HG03342 (cell line): ENCODE measurements around the gene COG4.
"Not testable (repeated sequence)": the region's sequence is repeated elsewhere in the genome, so short reads cannot be mapped to it uniquely, and the experiment has no call there.

Experiments
- ATAC-seq: cut with Tn5 transposase; IDR thresholded peaks from one replicate; pipeline ENCODE4 v1.9.1; 2021; ENCODE audit warnings: mild to moderate bottlenecking, moderate library complexity; ENCODE audit not compliant: unreplicated experiment

The COG4 gene

GRCh38 chr16:70460737-70461261 is 62.6 kb downstream of the COG4 start:
- ATAC-seq: no peak

- ATAC-seq: no peak
Observed at GRCh38 chr16:70457446-70458166, 65.7 kb downstream of the COG4 start.

DNA sequence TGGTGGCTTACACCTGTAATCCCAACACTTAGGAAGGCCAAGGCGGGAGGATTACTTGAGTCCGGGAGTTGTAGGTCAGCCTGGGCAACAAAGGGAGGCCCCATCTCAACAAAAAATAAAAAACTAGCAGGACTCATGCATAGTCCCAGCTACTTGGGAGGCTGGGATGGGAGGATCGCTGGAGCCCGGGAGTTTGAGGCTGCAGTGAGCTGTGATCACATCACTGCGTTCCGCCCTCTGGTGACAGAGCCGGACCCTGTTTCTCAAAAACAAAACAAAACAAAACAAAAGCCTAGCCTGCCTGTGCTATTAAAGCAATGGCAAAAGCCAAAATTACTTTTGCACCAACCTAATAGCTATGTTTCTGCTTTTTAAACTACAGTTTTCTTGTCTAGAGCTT is 67.4 kb downstream of the COG4 start:
- no peak for ATAC-seq

DNA sequence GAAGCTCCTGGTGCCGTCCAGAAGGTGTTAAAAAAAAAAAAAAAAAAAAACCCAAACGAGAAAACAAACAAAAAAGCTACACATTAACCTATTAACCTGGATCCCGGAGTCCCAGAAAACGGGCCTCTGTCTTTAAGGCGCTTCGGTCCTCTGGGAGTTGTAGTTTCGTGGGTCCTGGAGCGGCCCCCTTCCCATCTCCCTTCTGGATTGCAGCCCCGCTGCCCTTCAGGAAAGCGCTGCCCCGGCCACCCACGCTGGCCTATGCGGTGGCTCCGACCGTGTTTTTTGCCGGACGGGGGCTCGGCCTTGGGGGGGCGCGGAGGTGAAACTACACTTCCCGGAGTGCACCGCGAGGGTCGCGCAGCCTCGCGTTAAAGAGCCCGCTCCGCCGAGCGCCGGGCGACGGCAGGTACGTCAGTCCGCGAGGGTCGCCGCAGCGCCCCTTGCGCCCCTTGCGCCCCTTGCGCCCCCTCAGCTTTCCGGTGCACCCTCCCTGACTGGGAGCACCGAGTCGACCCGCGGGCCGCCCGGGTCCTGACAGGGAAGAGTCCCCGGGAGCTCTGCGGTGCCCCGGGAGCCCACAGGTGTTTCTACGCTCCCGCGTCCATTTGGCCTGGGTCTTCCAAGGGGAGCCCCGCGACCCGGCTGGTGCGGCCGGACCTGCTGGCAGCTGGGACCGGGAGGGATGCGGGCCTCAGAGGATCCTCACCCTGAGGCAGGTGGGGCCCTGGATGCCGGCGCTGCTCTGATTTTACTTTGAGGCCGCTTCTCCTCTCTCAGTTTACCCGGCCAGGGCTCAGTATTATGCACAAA is 68.9 kb downstream of the COG4 start, which contains the start of gene FCSK:
Gene FCSK, plus strand, starts transcription at position 374 of the 813 bp plus-strand sequence. CDS start 8,596 bp downstream, outside the sequence.
- peak; percentile 83 for ATAC-seq

DNA sequence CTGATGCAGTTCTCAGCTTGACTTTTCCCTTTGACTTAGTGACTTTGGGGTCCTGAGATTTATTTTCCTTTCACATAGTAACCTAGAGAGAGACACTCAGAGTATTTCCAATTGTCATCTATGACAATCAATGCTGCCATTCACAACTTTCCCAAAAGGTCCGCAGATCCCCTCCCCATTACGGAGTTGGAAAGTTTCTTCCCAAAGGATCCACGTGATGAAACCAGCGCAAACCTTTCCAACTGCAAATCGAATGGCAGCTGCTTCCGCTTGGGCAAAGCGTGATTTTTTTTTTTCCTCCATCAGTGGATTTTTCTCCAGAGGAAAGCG is 69.5 kb downstream of the COG4 start:
- no peak for ATAC-seq

- ATAC-seq: no peak
Observed at GRCh38 chr16:70453117-70453891, 70.0 kb downstream of the COG4 start.

- not testable (repeated sequence) for ATAC-seq
Observed at GRCh38 chr16:70451004-70451340, 72.4 kb downstream of the COG4 start.

DNA sequence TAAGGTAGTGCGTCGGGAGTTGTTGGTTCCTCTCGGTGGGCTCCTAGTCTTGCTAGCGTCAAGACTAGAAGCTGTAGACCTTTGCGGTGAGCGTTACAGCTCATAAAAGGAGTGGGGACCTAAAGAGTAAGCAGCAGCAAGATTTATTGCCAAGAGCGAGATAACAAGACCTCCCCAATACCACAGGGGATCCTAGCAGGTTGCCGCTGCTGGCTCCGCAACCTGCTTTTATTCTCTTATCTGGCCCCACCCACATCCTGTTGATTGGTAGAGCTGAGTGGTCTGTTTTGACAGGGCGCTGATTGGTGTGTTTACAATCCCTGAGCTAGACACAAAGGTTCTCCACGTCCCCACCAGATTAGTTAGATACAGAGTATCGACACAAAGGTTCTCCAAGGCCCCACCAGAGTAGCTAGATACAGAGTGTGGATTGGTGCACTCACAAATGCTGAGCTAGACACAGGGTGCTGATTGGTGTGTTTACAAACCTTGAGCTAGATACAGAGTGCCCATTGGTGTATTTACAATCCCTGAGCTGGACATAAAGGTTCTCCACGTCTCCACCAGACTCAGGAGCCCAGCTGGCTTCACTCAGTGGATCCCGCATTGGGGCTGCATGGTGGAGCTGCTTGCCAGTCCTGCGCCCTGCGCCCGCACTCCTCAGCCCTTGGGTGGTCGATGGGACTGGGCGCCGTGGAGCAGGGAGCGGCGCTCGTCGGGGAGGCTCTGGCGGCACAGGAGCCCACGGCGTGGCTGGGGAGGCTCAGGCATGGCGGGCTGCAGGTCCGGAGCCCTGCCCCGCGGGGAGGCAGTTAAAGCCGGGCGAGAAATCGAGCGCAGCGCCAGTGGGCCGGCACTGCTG is 73.0 kb downstream of the COG4 start:
- ATAC-seq: not testable (repeated sequence)

DNA sequence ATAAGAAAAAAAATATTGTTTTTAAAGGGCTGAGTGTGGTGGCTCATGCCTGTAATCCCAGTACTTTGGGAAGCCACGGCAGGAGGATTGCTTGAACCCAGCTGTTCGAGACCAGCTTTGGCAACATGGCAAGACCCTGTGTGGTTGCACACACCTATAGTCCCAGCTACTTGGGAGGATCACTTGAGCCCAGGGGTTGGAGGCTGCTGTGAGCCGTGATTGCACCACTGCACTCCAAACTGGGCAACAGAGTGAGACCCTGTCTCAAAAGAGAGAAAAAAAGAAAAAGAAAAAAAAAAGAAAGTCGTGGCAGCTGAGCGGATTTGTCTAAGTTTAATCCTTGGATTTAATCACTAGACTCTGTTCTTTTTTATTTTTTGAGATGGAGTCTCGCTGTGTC is 75.3 kb downstream of the COG4 start:
- ATAC-seq: no peak

DNA sequence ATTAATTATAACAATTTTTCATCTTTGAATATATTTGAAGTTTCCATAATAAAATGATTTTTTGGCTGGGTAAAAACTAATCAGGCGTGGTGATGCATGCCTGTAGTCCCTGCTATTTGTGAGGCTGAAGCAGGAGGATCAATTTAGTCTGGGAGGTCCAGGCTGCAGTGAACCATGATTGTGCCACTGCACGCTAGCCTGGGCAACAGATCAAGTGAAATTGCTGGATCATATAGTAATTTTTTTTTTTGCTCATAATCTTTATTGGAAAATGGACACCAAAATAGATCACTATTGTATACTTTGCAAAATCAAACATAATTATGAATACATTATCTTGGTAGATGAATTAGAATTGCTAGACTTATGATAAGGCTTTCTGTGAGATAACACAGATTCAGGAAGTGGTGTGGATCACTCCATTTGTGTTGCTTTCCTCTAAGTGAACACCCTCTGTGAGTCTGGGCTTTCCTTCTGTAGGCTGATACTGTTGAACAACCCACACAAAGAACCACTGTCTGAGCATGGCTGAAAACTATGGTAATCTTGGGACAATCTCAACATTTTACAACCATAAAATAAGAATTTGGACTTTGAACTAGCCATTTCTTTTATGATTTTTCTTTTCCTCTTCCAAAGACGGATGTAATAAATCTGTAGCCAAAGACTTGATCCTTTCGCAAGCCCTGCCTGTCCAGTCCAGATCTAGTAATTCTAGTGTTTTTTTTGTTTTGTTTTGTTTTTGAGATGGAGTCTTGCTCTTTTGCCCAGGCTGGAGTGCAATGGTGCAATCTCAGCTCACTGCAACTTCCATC is 78.9 kb downstream of the COG4 start:
- no peak for ATAC-seq

DNA sequence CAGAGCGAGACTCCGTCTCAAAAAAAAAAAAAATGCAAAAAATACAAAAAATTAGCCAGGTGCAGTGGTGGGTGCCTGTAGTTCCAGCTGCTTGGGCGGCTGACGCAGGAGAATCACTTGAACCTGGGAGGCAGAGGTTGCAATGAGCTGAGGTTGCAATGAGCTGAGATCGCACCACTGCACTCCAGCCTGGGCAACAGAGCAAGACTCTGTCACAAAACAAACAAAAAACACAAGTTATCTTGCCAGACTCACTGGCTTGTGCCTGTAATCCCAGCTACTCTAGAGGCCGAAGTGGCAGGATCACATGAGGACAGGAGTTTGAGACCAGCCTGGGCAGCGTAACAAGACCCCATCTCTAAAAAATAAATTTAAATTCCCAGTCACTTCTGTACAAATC is 81.0 kb downstream of the COG4 start:
- no peak for ATAC-seq

GRCh38 chr16:70441406-70441990 is 81.9 kb downstream of the COG4 start:
- ATAC-seq: no peak

DNA sequence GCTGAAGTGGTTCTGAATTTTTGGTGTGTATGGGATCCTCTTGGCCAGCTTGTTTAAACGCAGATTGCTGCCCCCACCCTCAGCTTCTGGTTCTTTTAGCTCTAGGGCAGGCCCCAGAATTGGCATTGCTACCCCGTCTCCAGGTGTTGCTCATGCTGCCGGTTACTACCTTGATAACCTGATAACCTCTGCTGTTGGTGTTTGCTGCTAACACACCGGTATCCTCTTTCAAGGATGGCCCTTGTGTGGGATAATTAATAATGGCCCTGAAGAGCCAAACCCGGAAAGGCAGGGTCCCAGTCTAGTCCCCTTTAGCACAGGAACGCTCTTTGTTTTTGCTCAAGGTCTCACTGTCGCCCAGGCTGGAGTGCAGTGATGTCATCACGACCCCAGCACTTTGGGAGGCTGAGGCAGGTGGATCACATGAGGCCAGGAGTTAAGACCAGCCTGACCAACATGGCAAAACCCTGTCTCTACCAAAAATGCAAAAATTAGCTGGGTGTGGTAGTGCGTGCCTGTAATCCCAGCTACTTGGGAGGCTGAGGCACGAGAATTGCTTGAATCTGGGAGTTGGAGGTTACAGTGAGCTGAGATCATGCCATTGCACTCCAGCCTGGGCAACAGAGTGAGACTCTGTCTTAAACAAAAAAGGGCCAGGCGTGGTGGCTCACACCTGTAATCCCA is 83.2 kb downstream of the COG4 start:
- no peak for ATAC-seq

- ATAC-seq: peak; percentile 88
Observed at GRCh38 chr16:70438969-70439862, 84.1 kb downstream of the COG4 start, which contains the start of gene ST3GAL2. TSS of gene ST3GAL2 (minus strand) at chr16:70439100. CDS start at chr16:70398530, 40,570 bp downstream.

DNA sequence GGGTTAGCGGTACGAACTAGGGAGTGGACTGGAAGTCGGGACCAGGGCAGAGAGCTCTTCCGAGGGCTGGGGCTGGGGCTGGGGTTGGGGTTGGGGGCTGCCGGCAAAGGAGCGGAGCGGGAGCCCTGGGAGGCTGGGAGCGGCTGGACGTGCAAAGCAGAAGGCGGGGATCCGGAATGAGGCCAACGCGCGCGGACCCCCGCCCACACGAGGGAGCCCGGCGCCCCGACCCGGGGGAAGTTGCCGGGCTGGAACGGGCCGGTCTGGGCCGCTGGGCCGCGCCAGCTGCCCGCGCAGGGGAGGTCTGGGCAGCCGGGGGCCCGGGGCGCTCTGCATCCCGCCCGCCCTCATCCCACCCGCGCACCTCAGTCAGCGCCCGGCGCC is 84.8 kb downstream of the COG4 start:
- ATAC-seq: peak; percentile 8

DNA sequence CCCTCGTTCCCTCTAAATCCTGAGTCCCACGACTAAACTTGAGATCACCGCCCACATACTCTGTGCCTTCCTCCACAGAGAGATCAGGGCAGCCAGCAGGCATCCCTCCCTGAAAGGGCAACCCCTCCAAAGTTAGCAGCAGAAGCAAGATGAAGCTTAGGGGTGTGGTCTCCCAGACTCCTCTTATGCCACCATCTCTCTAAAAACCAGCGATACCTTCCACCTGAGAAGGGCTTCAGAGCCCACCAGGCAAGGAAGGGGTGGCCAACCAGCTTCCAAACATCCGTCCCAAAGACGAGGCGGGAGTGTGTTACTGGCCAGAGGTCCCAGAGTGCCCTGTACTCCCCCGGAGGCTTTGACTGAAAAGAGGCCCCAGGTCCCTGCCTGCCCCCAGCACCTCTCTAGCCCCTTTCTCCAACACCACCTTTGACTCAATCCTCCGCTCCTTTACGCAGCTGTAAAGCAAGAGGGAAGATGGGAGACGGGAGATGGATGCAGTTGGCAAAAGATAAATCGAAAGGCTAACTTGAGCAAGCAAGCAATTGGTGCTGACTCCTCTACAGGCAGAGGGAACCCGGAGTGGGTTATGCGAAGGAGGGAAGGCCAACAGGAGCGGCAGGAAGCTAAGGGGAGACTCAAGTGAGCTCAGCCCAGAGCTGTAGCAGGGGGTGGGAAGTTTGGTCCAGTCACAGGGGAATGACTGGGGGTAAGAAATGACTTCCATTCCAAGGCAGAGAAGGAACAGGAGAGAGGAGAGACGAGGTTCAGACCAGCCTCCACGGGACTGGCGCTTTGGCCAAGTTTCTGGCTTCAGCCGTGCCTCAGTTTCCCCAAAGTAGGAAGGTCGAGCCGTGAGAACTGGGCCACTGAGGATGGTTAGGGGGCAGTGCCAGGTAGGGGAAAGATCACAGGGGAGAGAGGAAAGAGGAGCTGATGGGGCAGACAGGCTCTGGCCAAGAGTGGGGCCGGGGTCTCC is 85.5 kb downstream of the COG4 start:
- no peak for ATAC-seq
